Astrocyte of the spinal cord (primary cell): ENCODE data around the gene SLC41A1.

ENCODE experiments used
- DNase-seq: peaks from one replicate; pipeline ENCODE4 v3.0.0; 2011; ENCODE audit warnings: low read depth, low spot score
- H3K4me3 ChIP-seq: 2 replicates; pipeline ENCODE4 v1.5.1; 2011; ENCODE audit warnings: low read depth, mild to moderate bottlenecking, low read length, moderate library complexity
- CTCF ChIP-seq: IDR thresholded peaks from 2 replicates; pipeline ENCODE4 v1.5.1; 2012; ENCODE audit warnings: low read depth, mild to moderate bottlenecking, low read length, inconsistent platforms
- in situ Hi-C: cut with HindIII; loops from 2 replicates; pipeline ENCODE4 v1.10.0; 2017; ENCODE audit warnings: low sequenced_read_pairs

SLC41A1 gene

GRCh38 chr1:205775015-205775716, 37.8 kb downstream of the SLC41A1 start, which contains the start of gene RAB29:
TSS of gene RAB29 (minus strand) at chr1:205775482. CDS start at chr1:205774956, 526 bp downstream.
- no peak for TF ChIP-seq CTCF
- in situ Hi-C loops: no loop called here
- DNase-seq: peak; percentile 72
- peak within 1 kb of the TSS; percentile 76 for H3K4me3 ChIP-seq

- peak overlapping the region; percentile 76 for H3K4me3 ChIP-seq
- in situ Hi-C loops: no loop called here
- TF ChIP-seq CTCF: no peak
- no peak for DNase-seq
Observed at GRCh38 chr1:205774198-205775014, 38.6 kb downstream of the SLC41A1 start.

GRCh38 chr1:205772607-205773032, 40.4 kb downstream of the SLC41A1 start:
- no peak for DNase-seq
- no peak overlapping the region for H3K4me3 ChIP-seq
- in situ Hi-C loops: no loop called here
- no peak for TF ChIP-seq CTCF

- no peak overlapping the region for H3K4me3 ChIP-seq
- in situ Hi-C loops: no loop called here
- no peak for TF ChIP-seq CTCF
- no peak for DNase-seq
Observed at GRCh38 chr1:205770618-205771017, 42.4 kb downstream of the SLC41A1 start.

GRCh38 chr1:205769641-205770365, 43.2 kb downstream of the SLC41A1 start:
- DNase-seq: no peak
- H3K4me3 ChIP-seq: no peak overlapping the region
- TF ChIP-seq CTCF: no peak
- in situ Hi-C loops: no loop called here

GRCh38 chr1:205767248-205767647, 45.8 kb downstream of the SLC41A1 start:
- no peak for TF ChIP-seq CTCF
- DNase-seq: no peak
- no peak overlapping the region for H3K4me3 ChIP-seq
- in situ Hi-C loops: no loop called here
